ENCODE measurements around the gene SDC4.
A peak's percentile ranks its signal among the peaks of the same experiment; 100 is the strongest.

SDC4 gene

DNA sequence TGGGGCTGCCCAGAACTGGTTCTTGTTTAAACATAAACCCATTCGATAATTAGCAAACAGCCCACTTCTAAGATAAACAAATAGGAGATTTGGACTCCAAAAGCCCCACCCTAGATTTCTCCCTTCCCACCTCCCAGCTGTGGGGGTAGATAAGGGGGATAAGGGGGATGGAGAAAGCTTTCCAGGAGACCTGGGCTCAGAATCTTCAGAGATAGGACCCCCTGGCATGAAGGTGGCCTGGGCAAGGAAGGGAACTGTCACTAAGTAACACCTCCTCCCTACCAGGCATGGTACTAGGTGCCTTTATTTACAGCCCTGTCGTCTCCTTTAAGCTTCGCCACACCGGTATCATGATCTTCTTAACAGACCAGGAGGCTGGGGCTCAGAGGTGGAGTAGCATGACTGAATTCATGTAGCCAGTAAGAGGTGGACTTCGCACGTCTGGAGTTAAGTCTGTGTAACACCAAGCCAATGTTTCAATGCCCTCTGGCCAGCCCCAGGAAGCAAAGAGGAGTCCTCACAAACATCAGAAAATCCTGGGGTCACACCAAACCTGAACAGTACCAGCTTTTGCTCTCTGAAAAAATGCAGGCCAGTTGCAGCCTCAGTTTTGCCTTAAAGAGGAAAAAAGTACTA is 4.6 kb downstream of the SDC4 start:
- no peak for DNase-seq (ENCODE audit: low read depth, low spot score)

DNA sequence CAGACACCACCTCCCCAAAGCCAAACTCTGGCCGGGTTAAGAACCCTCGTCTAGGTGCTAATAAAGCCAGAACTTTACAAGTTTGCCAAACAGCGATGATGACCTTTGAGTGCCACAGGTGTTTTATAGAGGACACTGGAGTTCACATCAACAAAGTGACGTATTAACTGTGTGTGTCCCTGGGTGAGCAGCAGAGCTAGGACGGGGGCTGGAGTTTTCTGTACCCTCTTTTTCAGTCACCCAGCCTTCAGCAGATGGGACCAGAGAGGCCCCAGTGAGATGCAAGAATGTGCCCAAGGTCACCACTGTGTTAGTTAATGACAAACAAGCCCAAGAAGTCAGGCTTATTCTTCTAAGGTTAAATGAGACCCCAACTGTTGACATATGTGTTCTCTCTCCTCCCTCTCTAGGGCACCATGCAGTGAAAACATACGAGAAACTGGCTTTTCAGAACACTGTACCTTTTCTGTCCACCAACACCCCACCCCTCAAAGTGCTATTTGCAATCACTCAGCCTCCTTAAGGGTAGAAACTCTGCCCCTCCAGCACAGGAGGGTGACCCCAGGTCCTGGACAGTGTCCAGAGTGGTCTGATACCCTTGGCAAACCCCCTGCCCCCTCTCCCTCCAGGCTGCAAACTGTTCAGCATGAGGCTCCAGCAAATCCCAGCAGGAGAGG is 5.2 kb downstream of the SDC4 start:
- DNase-seq (ENCODE audit: low read depth, low spot score), result no peak

DNA sequence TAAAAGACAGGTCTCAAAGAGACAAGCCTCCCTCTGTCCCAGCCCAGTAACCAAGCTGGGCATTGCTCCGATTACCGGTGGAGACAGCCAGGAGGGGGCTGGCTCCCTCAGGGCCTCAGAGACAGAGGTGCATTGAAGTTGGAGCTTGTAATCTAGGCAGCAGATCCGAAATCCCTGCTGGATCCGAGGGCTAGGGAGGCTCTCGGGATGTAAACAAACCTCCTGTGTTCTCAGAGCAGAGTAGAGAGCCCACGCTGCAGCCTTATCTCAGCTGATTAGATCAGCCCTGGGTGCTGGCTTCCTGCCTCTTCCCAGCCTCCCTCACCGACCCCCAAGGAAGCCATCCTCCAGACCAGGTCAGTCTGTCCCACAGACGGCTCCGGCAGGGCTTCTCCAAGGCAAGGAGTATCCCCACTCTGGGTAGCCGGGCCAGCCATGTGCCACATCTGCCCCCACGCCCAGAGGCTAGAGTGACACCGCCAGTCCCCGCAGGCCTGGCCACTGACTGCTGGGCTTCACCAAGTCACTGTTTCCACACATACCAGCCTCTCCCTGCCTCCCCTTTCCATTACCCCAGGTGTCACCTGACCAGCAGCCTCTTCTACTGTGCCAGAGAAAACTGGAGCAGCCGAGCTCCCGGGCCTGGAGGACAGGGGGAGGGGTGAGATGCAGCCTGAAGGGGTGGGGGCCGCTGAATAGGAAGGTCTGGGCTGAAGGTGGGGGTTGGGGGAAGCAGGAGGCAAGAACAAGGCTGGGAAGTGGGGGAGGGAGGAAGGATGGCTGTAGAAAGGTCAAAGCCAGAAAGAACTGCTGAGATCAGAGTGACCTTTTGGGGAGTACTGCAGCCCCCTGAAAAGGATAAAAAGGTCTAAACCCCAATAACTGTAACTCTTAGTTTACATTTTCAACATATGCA is 6.0 kb downstream of the SDC4 start:
- peak; percentile 87 for DNase-seq (ENCODE audit: low read depth, low spot score)

DNA sequence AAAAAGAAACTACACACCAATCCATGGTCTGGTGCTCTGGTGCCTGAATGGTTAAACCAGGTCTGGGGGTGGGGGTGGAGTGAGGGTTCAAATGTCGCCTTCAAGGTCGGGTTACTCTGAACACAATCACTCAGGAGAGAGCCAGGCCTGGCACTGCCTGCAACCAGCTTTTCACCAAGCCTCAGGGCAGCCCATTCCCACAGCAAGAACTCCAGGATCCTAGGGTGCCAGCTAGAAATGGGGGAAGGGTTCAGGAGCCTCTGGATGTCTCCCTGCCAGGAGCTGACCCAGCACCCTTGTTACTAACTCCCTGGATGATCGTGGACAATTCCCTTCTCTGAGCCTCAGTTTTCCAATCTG is 6.7 kb downstream of the SDC4 start:
- DNase-seq (ENCODE audit: low read depth, low spot score), result no peak

DNA sequence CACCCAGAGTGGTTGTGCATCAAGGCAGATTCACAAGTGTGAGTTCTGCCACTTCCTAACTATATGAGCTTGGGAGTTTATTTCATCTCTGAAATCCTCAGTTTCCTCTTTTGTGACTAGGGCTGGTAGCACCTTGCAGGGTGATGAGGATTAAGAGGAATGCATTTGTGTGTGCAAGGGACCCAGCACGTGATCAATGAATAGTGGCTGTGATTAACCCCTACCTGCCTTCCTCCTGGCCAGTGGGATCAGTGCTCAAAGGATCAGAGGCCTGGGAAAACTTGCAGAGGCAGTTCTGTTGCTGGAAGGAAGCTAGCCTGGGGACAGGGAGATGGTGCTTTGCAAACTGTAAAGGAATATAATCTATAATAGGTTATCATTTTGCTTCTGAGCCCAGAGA is 7.3 kb downstream of the SDC4 start:
- no peak for DNase-seq (ENCODE audit: low read depth, low spot score)

DNA sequence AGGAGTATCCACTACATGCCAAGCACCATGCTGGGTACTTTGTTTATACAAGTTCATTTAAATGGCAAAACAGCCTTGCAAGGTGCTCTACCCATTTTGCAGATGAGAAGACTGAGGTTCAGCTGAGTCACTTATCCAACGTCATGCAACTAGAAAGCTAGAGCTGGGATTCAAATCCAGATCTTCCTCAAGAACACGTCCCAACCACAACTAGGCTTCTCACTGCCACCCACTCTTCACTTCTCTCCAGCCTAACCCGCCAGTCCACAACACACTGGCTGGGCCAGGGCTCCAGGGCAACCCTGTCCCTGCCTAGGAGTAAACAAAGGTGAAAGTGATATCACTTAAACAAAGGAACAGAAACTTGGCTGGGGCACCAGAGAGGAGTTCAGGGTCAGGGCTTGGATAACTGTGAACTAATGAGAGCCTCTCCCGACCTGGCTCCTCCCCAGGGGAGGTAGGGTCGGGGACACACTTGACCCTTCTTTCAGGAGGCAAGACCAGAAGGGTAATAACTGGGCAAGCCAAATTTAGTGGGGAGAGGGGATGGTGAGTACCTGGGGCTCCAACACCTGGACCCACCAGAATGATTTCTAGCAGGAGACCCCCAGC is 7.9 kb downstream of the SDC4 start:
- no peak for DNase-seq (ENCODE audit: low read depth, low spot score)

DNA sequence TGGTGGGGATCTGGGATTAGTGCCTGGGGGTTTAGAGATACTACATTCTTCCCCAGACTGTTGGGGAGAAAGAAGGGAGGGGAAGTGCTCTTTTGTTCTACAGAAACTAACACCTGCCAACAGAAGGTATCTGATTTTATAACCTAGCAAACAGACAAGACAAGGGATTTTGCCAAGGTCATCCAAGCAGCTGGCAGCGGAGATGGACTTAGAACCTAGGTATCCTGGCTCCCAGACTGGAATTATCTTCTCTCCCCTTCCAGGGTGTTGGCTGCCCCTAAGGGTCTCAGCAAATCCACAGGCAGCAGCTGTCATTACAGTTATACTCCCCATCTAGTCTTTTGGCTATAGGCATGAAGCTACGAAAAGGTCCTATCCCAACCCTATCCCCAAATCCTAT is 8.4 kb downstream of the SDC4 start:
- no peak for DNase-seq (ENCODE audit: low read depth, low spot score)

DNA sequence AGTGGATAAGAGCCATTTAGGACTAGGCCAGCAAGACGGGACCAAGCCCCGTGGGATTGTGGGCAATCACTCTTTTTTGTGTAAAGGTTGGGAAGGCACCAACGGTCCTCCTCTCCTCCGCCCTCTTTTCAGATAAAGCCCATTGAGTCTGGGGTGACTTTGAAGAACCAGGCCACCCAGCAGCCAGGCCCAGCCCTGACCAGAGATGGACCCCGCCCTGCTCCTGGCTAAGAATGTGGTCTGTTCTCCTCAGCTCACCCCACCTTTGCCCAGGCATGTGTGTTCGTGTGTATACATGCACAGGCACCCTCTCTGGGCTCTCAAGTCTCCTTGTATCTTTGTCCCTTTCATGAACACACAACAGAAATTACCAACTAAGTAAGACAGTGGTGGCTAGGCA is 9.1 kb downstream of the SDC4 start:
- DNase-seq (ENCODE audit: low read depth, low spot score), result no peak

DNA sequence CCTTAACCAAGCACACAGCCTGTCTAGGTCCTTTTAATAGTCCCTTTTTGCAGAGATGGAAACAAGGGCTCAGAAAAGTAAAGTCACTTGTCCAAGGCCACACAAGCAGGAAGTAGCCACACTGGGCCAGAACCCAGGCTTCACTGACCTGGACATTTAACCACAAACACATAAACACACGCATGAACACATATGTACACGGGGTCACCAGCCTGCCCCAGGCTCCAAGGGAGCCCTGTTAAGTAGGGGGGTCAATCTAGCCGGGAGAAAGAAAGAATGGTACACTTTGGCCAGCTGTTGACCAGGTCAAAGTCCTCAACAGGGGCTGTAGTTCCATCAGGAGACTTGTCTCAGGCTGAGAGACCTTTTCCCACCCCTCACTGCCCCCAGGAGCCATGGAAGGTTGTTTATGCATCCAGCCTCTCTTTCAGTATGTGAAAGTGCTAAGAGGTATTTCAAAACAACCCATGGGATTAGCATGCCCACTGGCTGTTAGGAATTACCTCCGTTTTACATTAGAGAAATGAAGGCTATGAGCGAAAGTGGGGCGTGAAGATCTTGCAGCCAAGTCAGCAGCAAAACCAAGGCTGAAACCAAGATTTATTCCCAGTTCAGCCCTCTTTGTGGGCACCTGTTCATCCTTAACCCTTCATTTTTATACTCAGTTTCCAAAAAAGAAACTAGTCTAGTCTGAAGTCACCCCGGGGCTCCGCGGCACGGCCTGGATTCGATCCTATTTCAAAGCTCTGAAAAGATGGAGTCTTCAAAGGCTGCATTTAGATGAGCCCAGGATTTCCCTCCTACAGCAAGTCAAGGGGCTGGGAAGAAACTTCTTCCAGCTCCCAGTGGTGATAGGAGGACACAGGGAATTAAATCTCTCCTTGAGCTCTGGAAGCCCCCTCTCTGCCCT is 9.8 kb downstream of the SDC4 start:
- no peak for DNase-seq (ENCODE audit: low read depth, low spot score)

DNA sequence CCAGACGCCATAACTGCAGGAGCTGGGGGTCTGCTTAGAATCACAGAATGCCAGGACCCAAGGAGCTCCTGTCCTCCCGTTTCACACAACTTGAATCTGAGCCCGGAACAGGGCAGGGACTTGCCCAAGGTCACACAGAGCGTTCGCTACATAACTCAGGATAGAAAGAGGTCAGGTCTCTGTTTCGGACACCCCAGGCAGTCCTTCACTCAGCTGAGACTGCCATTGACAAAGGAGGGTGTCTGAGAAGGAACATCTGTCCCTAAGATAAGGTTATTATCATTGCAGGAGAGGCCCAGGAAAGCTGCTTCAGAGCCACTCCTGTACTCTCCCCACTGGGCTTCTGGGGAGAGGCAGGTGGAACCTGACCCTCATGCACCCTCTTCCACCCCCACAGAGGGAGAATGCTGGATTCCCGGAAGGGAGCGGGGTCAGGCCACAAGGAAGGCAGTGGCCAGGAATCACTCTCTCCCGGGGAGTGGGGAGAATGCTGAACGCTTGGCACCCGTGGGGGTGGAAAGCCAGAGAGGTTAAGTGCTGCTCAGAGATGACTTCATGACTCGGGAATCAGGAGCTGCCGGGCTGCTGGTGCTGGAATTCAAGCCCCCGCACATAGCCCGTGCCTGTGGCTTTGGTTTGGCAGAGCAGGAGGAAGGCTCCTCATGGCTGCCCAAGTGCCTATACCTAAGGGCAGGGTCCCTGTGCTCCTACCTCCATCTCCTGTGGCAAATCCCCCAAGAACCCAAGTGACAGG is 10.7 kb downstream of the SDC4 start:
- peak; percentile 97 for DNase-seq (ENCODE audit: low read depth, low spot score)

DNA sequence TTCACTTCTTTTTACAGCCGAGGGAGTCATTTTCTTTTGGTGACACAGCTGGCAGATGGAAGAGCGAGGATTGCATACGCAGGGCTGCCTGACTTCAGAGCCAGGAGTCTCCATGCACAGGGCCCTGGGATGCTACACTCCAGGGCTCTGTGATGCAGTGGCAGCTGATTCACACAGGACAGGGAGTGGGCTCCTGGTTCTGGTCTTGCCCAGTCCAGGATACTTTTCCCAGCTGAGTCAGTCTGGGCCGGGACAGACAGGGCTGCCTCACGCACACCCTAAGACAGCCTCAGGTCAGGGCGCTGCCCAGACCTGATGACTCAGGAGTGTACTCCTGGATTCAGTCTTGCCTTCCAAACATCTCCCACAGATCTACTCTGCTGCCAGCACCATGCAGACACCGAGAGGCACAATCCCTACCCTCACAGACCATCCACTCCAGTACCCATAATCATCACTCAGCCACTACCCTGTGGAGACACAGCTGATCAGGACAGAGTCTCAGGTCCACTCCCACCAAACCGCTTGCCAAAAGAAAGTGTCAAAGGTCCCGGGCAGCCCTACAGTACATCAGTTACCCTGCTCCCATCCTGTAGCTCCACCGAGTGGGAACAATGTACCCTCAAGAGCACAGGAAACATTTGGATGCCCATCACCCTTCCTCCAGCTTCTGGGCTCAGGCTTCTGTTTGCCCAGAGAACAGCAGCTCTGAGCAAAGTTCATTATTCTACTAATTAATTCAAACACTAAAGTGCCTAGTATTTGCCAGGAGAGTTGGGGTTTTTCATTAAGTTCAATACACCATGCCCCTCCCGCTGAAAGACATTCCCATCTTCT is 11.5 kb downstream of the SDC4 start:
- DNase-seq (ENCODE audit: low read depth, low spot score), result peak; percentile 88

DNA sequence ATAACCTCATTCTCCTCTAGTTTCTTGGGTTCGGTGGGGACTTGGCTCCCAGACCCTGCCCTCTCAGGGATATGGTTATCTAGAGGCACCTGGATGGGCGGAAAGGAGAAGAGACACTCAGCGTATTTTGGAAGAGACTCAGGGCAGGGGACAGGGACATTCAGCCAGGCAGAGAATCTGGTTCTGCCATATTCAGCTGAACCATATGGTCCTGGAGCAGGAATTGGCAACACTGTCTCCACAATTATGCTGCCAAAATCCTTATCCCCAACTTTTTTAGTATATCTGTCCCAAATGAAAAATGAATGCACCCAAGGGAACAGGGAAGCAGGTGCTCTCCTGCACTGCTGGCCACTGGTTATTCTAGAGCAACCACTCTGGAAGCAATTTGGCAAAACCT is 17.7 kb downstream of the SDC4 start:
- DNase-seq (ENCODE audit: low read depth, low spot score), result no peak

DNA sequence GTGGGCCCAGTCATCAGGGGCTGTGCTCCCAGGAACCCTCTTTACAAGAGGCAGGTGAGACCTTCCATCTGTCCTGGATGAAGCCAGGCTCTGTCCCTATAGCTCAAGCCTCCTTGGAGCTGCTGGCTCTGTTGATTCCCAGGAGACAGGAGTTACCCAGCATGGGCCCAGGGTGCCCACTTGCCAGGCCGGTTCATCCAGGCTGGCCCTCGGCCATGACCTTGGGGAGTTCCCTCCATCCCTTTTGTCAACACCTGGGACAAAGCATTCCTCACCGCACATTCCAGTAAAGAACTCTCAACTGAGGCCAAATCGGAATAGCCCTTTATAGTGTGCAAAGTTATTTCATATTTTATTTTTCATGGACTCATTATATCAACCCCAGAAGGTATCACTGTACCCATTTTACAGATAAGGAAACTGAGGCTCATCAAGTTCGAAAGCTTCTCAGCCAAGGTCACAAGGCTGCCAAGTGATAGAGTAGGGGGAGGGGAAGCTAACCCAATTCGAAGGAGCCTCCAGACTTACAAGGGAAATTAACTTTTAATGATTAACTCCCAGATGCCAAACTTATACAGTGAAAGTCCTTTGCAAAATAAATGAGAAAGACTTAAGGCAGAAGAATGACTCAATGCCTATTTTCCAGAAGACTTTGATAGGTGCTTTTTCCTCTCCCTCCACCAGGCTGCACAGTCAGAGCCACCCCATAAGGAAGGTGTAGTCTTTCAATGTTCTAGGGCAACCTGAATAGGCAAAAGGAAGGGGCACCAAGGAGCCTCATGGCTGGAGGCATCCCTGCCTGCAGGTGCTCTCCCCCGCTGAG is 18.5 kb downstream of the SDC4 start:
- no peak for DNase-seq (ENCODE audit: low read depth, low spot score)

DNA sequence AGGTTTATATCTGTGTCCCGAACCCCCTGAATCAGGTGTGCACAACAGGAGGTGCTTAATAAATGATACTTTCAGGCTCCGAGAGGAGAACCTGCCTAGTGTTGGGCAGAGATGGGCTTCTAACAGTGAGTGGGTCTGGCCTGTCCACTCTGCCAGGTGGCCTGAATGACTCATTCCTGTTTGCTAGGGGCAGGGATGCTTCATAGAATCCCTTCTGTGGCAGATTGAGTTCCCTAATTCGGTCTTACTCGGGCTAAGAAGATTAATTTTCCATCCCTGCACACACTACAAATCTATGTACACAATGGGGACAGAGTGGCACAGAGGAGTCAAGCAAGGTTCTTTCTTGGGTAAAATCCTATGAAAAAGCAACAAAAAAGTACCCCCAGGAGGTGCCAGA is 19.8 kb downstream of the SDC4 start:
- no peak for DNase-seq (ENCODE audit: low read depth, low spot score)

DNA sequence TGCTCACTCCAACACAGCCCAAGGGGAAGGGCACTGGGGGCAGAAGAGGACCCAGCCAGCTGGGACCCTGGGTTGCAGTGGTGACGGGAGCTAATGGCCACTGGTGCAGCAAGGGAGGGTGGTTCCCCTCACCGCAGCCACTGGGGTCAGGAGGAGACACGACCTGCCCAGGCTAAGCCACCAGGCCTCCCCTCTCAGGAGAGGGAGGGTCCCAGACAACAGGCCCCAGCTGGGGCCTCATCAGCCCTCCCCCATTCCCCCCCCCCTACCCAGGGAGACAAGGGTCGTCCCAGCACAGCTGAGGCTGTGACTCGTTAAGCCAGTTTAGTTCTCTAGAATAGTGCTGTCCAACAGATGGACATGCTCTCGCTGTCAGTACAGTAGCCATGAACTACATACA is 22.9 kb downstream of the SDC4 start:
- DNase-seq (ENCODE audit: low read depth, low spot score), result no peak

DNA sequence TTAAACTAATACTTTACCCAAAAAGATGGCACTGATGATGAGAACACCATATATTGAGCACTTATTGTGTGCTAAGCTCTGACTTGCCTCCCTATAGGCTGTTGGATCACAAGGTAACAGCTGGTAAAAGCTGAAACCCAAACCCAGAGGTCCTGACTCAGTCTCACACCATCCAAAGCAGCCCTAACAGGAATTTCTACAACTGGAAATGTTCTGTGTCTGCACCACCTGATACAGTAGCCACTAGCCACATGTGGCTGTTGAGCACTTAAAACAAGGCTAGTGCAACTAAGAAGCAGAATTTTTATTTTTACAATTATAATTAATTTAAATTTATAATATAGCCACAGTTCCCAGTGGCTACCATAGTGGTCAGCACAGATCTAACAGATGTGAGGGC is 24.5 kb downstream of the SDC4 start:
- DNase-seq (ENCODE audit: low read depth, low spot score), result no peak

DNA sequence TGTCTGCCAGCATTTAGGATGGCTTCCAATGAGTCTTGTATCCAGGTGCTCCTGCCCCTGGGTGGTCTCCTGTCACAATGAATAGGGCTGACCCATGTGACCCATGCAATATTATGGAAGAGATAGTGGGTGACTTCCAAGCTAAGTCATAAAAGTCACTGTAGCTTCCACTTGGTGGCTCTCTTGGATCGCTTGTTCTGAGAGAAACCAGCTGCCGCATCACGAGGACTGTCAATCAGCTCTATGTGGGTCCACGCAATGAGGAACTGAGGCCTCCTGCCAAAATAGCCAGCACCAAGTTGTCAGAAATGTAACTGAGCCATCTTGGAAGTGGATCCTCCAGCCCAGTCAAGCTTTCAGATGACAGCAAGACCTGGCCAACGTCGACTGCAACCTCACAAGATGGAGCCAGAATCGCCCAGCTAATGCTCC is 25.3 kb downstream of the SDC4 start:
- DNase-seq (ENCODE audit: low read depth, low spot score), result no peak

DNA sequence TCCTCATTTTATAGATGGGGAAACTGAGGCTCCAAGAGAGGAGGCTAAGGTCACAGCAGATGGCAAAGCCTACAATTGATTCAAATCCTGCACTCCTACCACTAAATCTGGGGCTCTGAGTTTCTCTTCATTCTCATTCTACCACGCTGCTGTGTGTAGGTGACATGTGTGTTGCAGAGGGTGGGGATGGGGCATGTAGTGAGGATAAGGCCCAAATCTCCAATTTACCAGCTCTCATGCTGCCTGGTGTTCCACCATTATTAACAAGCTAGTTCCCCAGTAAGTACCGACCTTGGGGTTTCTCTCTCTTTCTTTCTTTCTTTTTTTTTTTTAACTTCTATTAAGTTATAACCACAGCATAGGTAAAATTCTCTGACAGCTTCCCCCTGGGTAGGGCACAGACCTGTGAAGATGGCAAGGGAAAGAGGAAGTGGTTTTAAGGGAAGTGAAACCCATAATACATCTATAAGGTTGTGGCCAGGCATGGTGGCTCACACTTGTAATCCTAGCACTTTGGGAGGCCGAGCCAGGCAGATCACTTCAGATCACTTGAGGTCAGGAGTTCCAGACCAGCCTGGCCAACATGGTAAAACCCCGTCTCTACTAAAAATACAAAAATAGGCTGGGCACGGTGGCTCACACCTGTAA is 27.2 kb downstream of the SDC4 start:
- no peak for DNase-seq (ENCODE audit: low read depth, low spot score)

All from astrocyte of the hippocampus (primary cell).